Trophoblast cell (in vitro differentiated cells and primary cell): ENCODE results near the gene TIMM9.
A peak's percentile ranks its signal among the peaks of the same experiment; 100 is the strongest.
"Not testable (repeated sequence)": the region's sequence is repeated elsewhere in the genome, so short reads cannot be mapped to it uniquely, and the experiment has no call there.

Experiments used
- DNase-seq, 2 donors: peaks; one replicate each; pipeline ENCODE4 v3.0.0-alpha.2; 2016
- H2AFZ ChIP-seq: 2 replicates; pipeline ENCODE4 v1.6.1; 2013; ENCODE audit warnings: low read length, moderate library complexity, mild to moderate bottlenecking; ENCODE audit not compliant: insufficient read depth, poor library complexity
- H2AK5ac ChIP-seq: 2 replicates; pipeline ENCODE4 v1.6.1; 2013; ENCODE audit warnings: mild to moderate bottlenecking, low read length
- H2BK120ac ChIP-seq: 2 replicates; pipeline ENCODE4 v1.6.1; 2013; ENCODE audit warnings: low read length, mild to moderate bottlenecking, moderate library complexity; ENCODE audit not compliant: insufficient read depth, poor library complexity
- H2BK12ac ChIP-seq: 2 replicates; pipeline ENCODE4 v1.6.1; 2013; ENCODE audit warnings: mild to moderate bottlenecking, low read length, moderate library complexity
- H2BK5ac ChIP-seq: 2 replicates; pipeline ENCODE4 v1.6.1; 2013; ENCODE audit warnings: low read length, low read depth, moderate library complexity, mild to moderate bottlenecking; ENCODE audit not compliant: poor library complexity
- H3K14ac ChIP-seq: 2 replicates; pipeline ENCODE4 v1.6.1; 2013; ENCODE audit warnings: mild to moderate bottlenecking, low read length
- H3K18ac ChIP-seq: 2 replicates; pipeline ENCODE4 v1.6.1; 2013; ENCODE audit warnings: mild to moderate bottlenecking, low read length
- H3K23ac ChIP-seq: 2 replicates; pipeline ENCODE4 v1.6.1; 2013; ENCODE audit warnings: low read length
- H3K27ac ChIP-seq: 2 replicates; pipeline ENCODE4 v1.5.1; 2013; ENCODE audit warnings: low read depth, mild to moderate bottlenecking, inconsistent platforms, low read length, moderate library complexity
- H3K27me3 ChIP-seq: 2 replicates; pipeline ENCODE4 v1.6.1; 2013; ENCODE audit warnings: inconsistent platforms, mild to moderate bottlenecking, low read length, moderate library complexity; ENCODE audit not compliant: insufficient read depth
- H3K36me3 ChIP-seq, 2 experiments: 1 replicate in 1 of 2; 2 replicates in 1 of 2; pipeline ENCODE4 v1.6.1; 2013; ENCODE audit warnings: low read length in 2 of 2, mild to moderate bottlenecking in 2 of 2, moderate library complexity in 1 of 2; ENCODE audit not compliant: insufficient read depth in 2 of 2, control insufficient read depth in 1 of 2
- H3K4ac ChIP-seq: 2 replicates; pipeline ENCODE4 v1.6.1; 2013; ENCODE audit warnings: low read depth, mild to moderate bottlenecking, low read length, moderate library complexity
- H3K4me1 ChIP-seq, 2 experiments: 1 replicate in 1 of 2; 2 replicates in 1 of 2; pipeline ENCODE4 v1.6.1; 2013; ENCODE audit warnings: low read length in 2 of 2, mild to moderate bottlenecking in 2 of 2, moderate library complexity in 1 of 2; ENCODE audit not compliant: insufficient read depth in 2 of 2, control insufficient read depth in 1 of 2
- H3K4me2 ChIP-seq: 2 replicates; pipeline ENCODE4 v1.6.1; 2013; ENCODE audit warnings: inconsistent platforms, mild to moderate bottlenecking, low read length, moderate library complexity
- H3K4me3 ChIP-seq: 2 replicates; pipeline ENCODE4 v1.5.1; 2013; ENCODE audit warnings: mild to moderate bottlenecking, low read depth, low read length, inconsistent platforms
- H3K79me1 ChIP-seq: one replicate; pipeline ENCODE4 v1.6.1; 2013; ENCODE audit warnings: low read length
- H3K79me2 ChIP-seq: 2 replicates; pipeline ENCODE4 v1.6.1; 2013; ENCODE audit warnings: low read length, mild to moderate bottlenecking; ENCODE audit not compliant: control insufficient read depth, insufficient read depth, poor library complexity
- H3K9ac ChIP-seq: 2 replicates; pipeline ENCODE4 v1.6.1; 2013; ENCODE audit warnings: mild to moderate bottlenecking, low read length
- H3K9me3 ChIP-seq: 2 replicates; pipeline ENCODE4 v1.6.1; 2013; ENCODE audit warnings: low read depth, mild to moderate bottlenecking, control low read depth, inconsistent platforms, low read length; ENCODE audit not compliant: insufficient read depth
- H4K12ac ChIP-seq: 2 replicates; pipeline ENCODE4 v1.6.1; 2013; ENCODE audit warnings: low read depth, mild to moderate bottlenecking, low read length, moderate library complexity
- H4K8ac ChIP-seq: 2 replicates; pipeline ENCODE4 v1.6.1; 2013; ENCODE audit warnings: low read depth, mild to moderate bottlenecking, low read length, moderate library complexity
- H4K91ac ChIP-seq: one replicate; pipeline ENCODE4 v1.6.1; 2013; ENCODE audit warnings: low read depth, mild to moderate bottlenecking, low read length, moderate library complexity
- WGBS: extraction: QIAGEN DNeasy Blood & Tissue Kit; methylation state at CpG from one replicate; pipeline ENCODE4 v1.1.7; 2013; ENCODE audit warnings: missing lambda C conversion rate; ENCODE audit not compliant: insufficient read length, insufficient coverage; ENCODE audit errors: extremely low coverage; 5-methylcytosine and 5-hydroxymethylcytosine counted together

The TIMM9 gene

GRCh38 chr14:58430156-58430555 lies 2.8 kb upstream of the TIMM9 start:
- Histone ChIP-seq H3K4me1 (no peaks in the 10 kb centered on the region), H3K14ac (no peak overlapping the region), H3K27ac (no peak overlapping the region), H2AK5ac (no peak overlapping the region), H2BK120ac (no peak overlapping the region), H3K79me2 (peaks cover 7% of the 10 kb centered on the region), H4K8ac (no peak overlapping the region), H4K91ac (no peak overlapping the region), H3K79me1 (peaks cover 6% of the 10 kb centered on the region), H2BK5ac (no peak overlapping the region), H3K27me3 (no peaks in the 10 kb centered on the region), H3K4me3 (no peak overlapping the region), H3K36me3 (peaks cover 8 to 9% of the 10 kb centered on the region in 2 experiments), H3K4ac (no peak overlapping the region), H3K9me3 (no peaks in the 10 kb centered on the region), H2AFZ (no peak overlapping the region), H3K23ac (no peak overlapping the region), H2BK12ac (no peak overlapping the region), H3K4me2 (no peak overlapping the region), H3K9ac (no peak overlapping the region), H3K18ac (no peak overlapping the region), H4K12ac (no peak overlapping the region)
- DNase-seq = no peak
- no CpG with 5 or more reads among the region's 1 CpG for whole genome bisulfite sequencing

DNA sequence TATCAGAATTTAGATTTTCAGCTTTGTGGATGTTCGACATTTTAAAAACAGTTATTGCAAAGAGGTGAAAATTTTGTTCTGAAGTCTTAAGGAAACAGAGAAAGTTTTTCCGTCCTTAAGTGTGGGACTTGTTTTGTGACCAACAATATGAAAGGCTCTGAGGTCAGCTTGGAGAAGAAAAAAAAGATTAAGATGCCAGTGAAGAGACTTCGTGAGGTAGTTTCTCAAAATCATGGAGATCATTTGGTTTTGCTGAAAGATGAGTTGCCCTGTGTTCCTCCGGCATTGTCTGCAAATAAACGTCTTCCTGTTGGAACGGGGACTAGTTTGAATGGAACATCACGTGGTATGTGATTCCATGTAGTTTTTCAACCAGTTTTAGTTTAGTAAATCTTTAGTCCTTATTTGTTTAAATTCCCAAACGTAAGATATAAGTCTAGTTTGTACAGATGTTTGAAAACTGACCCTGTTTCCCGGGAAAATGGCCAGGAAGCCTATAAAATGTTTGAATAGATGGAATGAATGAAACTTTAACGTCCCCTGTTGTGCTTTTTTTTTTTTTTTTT lies 870 bp upstream of the TIMM9 start:
- peaks cover 7% of the 10 kb centered on the region for H3K79me2 ChIP-seq
- H3K36me3 ChIP-seq = peaks cover 5 to 7% of the 10 kb centered on the region in 2 experiments
- no peaks in the 10 kb centered on the region for H3K27me3 ChIP-seq
- no peak overlapping the region for H4K8ac ChIP-seq
- no peak overlapping the region for H3K27ac ChIP-seq
- no peak overlapping the region for H2BK5ac ChIP-seq
- no peak overlapping the region for H3K4me3 ChIP-seq
- WGBS = no CpG with 5 or more reads among the region's 10 CpGs
- DNase-seq = peak; percentile 18 to 57
- no peak overlapping the region for H3K4ac ChIP-seq
- peaks cover 6% of the 10 kb centered on the region for H3K79me1 ChIP-seq
- no peaks in the 10 kb centered on the region for H3K4me1 ChIP-seq
- no peak overlapping the region for H2AFZ ChIP-seq
- H3K9me3 ChIP-seq = no peaks in the 10 kb centered on the region
- H4K91ac ChIP-seq = no peak overlapping the region
- H4K12ac ChIP-seq = no peak overlapping the region
- no peak overlapping the region for H2BK12ac ChIP-seq
- no peak overlapping the region for H3K9ac ChIP-seq
- H3K18ac ChIP-seq = no peak overlapping the region
- H3K14ac ChIP-seq = no peak overlapping the region
- H3K4me2 ChIP-seq = peak overlapping the region; percentile 88
- no peak overlapping the region for H3K23ac ChIP-seq
- no peak overlapping the region for H2BK120ac ChIP-seq
- H2AK5ac ChIP-seq = no peak overlapping the region

GRCh38 chr14:58426670-58427280 lies 556 bp downstream of the TIMM9 start:
- H3K9ac ChIP-seq = peak overlapping the region; percentile 94
- peak overlapping the region; percentile 70 for H2AK5ac ChIP-seq
- peaks cover 0 to 3% of the 10 kb centered on the region in 2 experiments for H3K36me3 ChIP-seq
- H2BK12ac ChIP-seq = no peak overlapping the region
- peak overlapping the region; percentile 43 for H3K18ac ChIP-seq
- no CpG with 5 or more reads among the region's 35 CpGs for WGBS
- peak; percentile 10 to 13 for DNase-seq
- peak overlapping the region; percentile 91 for H3K4me3 ChIP-seq
- peaks cover 6% of the 10 kb centered on the region for H3K79me1 ChIP-seq
- peak overlapping the region; percentile 72 for H4K8ac ChIP-seq
- H3K27me3 ChIP-seq = no peaks in the 10 kb centered on the region
- H4K12ac ChIP-seq = peak overlapping the region; percentile 46
- peaks cover 7% of the 10 kb centered on the region for H3K79me2 ChIP-seq
- peak overlapping the region; percentile 71 for H2AFZ ChIP-seq
- H2BK5ac ChIP-seq = peak overlapping the region; percentile 34
- H2BK120ac ChIP-seq = no peak overlapping the region
- peak overlapping the region; percentile 88 for H3K4me2 ChIP-seq
- H3K27ac ChIP-seq = peak overlapping the region; percentile 54
- peak overlapping the region; percentile 69 for H4K91ac ChIP-seq
- H3K4me1 ChIP-seq = no peaks in the 10 kb centered on the region
- H3K4ac ChIP-seq = peak overlapping the region; percentile 48
- H3K14ac ChIP-seq = peak overlapping the region; percentile 54
- no peak overlapping the region for H3K23ac ChIP-seq
- H3K9me3 ChIP-seq = no peaks in the 10 kb centered on the region

DNA sequence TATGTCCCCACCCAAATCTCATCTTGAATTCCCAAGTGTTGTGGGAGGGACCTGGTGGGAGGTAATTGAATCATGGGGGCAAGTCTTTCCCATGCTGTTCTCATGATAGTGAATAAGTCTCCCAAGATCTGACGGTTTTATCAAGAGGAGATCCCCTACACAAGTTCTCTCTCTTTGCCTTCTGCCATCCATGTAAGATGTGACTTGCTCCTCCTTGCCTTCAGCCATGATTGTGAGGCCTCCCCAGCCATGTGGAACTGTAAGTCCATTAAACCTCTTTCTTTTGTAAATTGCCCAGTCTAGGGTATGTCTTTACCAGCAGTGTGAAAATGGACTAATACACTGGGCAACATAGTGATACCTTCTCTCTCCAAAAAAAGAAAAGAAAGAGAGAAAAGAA lies 10.4 kb downstream of the TIMM9 start:
- not testable (repeated sequence) for H3K79me1 ChIP-seq, H2BK120ac ChIP-seq, H4K91ac ChIP-seq, H3K18ac ChIP-seq, H4K8ac ChIP-seq, H3K4ac ChIP-seq, H3K14ac ChIP-seq, H3K79me2 ChIP-seq, H2AFZ ChIP-seq, H2AK5ac ChIP-seq, DNase-seq, H3K4me3 ChIP-seq, H3K4me1 ChIP-seq, H3K27me3 ChIP-seq, H2BK5ac ChIP-seq, H3K27ac ChIP-seq, H3K4me2 ChIP-seq, H3K23ac ChIP-seq, H3K9me3 ChIP-seq, H4K12ac ChIP-seq, H3K9ac ChIP-seq, H2BK12ac ChIP-seq
- H3K36me3 ChIP-seq = peaks cover 15 to 18% of the 10 kb centered on the region in 2 experiments
- no CpG with 5 or more reads among the region's 1 CpG for whole genome bisulfite sequencing
